ENCODE measurements around the gene PRRC2A.

- no peak for TF ChIP-seq EZH2 (IDR thresholded peaks at IDR 0.05; ENCODE audit: low read length)
- TF ChIP-seq, protein P1, sequence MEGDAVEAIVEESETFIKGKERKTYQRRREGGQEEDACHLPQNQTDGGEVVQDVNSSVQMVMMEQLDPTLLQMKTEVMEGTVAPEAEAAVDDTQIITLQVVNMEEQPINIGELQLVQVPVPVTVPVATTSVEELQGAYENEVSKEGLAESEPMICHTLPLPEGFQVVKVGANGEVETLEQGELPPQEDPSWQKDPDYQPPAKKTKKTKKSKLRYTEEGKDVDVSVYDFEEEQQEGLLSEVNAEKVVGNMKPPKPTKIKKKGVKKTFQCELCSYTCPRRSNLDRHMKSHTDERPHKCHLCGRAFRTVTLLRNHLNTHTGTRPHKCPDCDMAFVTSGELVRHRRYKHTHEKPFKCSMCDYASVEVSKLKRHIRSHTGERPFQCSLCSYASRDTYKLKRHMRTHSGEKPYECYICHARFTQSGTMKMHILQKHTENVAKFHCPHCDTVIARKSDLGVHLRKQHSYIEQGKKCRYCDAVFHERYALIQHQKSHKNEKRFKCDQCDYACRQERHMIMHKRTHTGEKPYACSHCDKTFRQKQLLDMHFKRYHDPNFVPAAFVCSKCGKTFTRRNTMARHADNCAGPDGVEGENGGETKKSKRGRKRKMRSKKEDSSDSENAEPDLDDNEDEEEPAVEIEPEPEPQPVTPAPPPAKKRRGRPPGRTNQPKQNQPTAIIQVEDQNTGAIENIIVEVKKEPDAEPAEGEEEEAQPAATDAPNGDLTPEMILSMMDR (optimal IDR thresholded peaks at IDR 0.05 in 1 of 3, IDR thresholded peaks at IDR 0.05 in 1 of 3, conservative IDR thresholded peaks at IDR 0.05 in 1 of 3; ENCODE audit: extremely low read depth in 1 of 3, insufficient read depth in 2 of 3, low read length in 3 of 3): no peak
Observed at GRCh38 chr6:31676904-31677303, 56.4 kb downstream of the PRRC2A start.
